Endothelial cell of umbilical vein (primary cell): Measurements from ENCODE around the gene CPNE5. TPM values are rescaled to one million over a fixed set of nuclear protein-coding genes. Genes with fewer than 3 reads are reported as not detected.
"Not testable (repeated sequence)": the region's sequence is repeated elsewhere in the genome, so short reads cannot be mapped to it uniquely, and the experiment has no call there.

Experiments
- BruUV-seq: library from RNA; stranded (reverse); fragments of 400-500 nt; replicated peaks from 2 replicates; lab custom pipeline; 2021; lab: Mats Ljungman, UMichigan
- CTCF ChIA-PET: fragments of 300-600, 350-600 bp; sonication (Branson Sonifier 250); formaldehyde crosslinking; loops from one replicate; lab custom pipeline; 2021; ENCODE audit warnings: antibody characterized with exemption, inconsistent platforms; lab: Charles Lee
- POLR2A ChIA-PET: fragments of 300-600, 350-600 bp; sonication (Branson Sonifier 250); formaldehyde crosslinking; loops from one replicate; lab custom pipeline; 2021; ENCODE audit warnings: antibody characterized with exemption, inconsistent platforms; lab: Charles Lee
- DNase-seq: peaks from one replicate; pipeline ENCODE4 v3.0.0-alpha.2; 2011; ENCODE audit warnings: low read depth, low spot score
- FAIRE-seq: peaks from 2 replicates; lab custom pipeline; 2011; peaks lifted over from hg19 to GRCh38; lab: Jason Lieb, UNC
- H2AFZ ChIP-seq: 2 replicates; pipeline ENCODE4 v1.6.0; 2012; ENCODE audit warnings: low read depth, low read length, control low read depth, inconsistent platforms
- H3K27ac ChIP-seq: 2 replicates; pipeline ENCODE4 v1.5.1; 2011; ENCODE audit warnings: low read depth, mild to moderate bottlenecking, control low read depth, low read length, moderate library complexity; ENCODE audit not compliant: insufficient read depth
- H3K27me3 ChIP-seq, 2 experiments: 2 replicates each; pipeline versions ENCODE4 v1.6.0 to v1.6.1; 2011; ENCODE audit warnings: low read length in 2 of 2, mixed read lengths in 1 of 2; ENCODE audit not compliant: control insufficient read depth in 2 of 2, insufficient read depth in 2 of 2
- H3K36me3 ChIP-seq, 2 experiments: 2 replicates in 1 of 2; 3 replicates in 1 of 2; pipeline ENCODE4 v1.5.1; 2011; ENCODE audit warnings: low read length in 2 of 2, mild to moderate bottlenecking in 1 of 2, moderate library complexity in 1 of 2; ENCODE audit not compliant: control insufficient read depth in 2 of 2, insufficient read depth in 2 of 2; ENCODE audit errors: extremely low read depth in 1 of 2
- H3K4me1 ChIP-seq: 3 replicates; pipeline ENCODE4 v1.5.1; 2011; ENCODE audit warnings: mild to moderate bottlenecking, low read length; ENCODE audit not compliant: control insufficient read depth, insufficient read depth; ENCODE audit errors: extremely low read depth
- H3K4me2 ChIP-seq: 2 replicates; pipeline ENCODE4 v1.6.1; 2011; ENCODE audit warnings: low read length, control low read depth, mixed read lengths; ENCODE audit not compliant: insufficient read depth
- H3K4me3 ChIP-seq, 3 experiments: fragments of 200-600 bp in 1 of 3; sonication (generic), shearing (Covaris generic) in 1 of 3; replicated peaks in 1 of 3; 2 replicates each; pipeline ENCODE4 v1.5.1; 2011 to 2016; ENCODE audit warnings: control low read depth in 3 of 3, low read length in 3 of 3, mild to moderate bottlenecking in 2 of 3, inconsistent platforms in 1 of 3, low read depth in 1 of 3, moderate library complexity in 1 of 3; ENCODE audit not compliant: insufficient read depth in 1 of 3
- H3K79me2 ChIP-seq: 2 replicates; pipeline ENCODE4 v1.6.0; 2012; ENCODE audit warnings: low read length, inconsistent platforms; ENCODE audit not compliant: control insufficient read depth, insufficient read depth
- H3K9ac ChIP-seq: replicated peaks from 2 replicates; pipeline ENCODE3; 2011; ENCODE audit warnings: low read length, control low read depth; ENCODE audit not compliant: insufficient read depth; ENCODE audit errors: extremely low read depth
- H3K9me1 ChIP-seq: replicated peaks from 3 replicates; pipeline ENCODE4 v1.6.0; 2011; ENCODE audit warnings: mild to moderate bottlenecking, low read length; ENCODE audit not compliant: control insufficient read depth, insufficient read depth; ENCODE audit errors: extremely low read depth
- H3K9me3 ChIP-seq: replicated peaks from 2 replicates; pipeline ENCODE4 v1.5.1; 2012; ENCODE audit warnings: low read length, inconsistent platforms; ENCODE audit not compliant: control insufficient read depth, insufficient read depth
- H4K20me1 ChIP-seq: replicated peaks from 2 replicates; pipeline ENCODE3; 2011; ENCODE audit warnings: mild to moderate bottlenecking, low read length; ENCODE audit not compliant: control insufficient read depth, insufficient read depth; ENCODE audit errors: extremely low read depth
- JUN ChIP-seq: IDR thresholded peaks from 2 replicates; pipeline ENCODE4 v1.6.1; 2011; ENCODE audit warnings: borderline replicate concordance, low read depth; ENCODE audit not compliant: insufficient read length, insufficient read depth
- dilution Hi-C: fragments of 300-500 bp; cut with MboI; formaldehyde crosslinking; loops from one replicate; pipeline ENCODE4 v1.15.0; 2019; ENCODE audit warnings: low sequenced_read_pairs; ENCODE audit not compliant: extremely low pct_ligation_motif_present
- intact Hi-C: fragments of 100-400 bp; cut with micrococcal nuclease; formaldehyde crosslinking; loops from one replicate; pipeline ENCODE4 v1.10.0; 2022
- polyA plus RNA-seq, 4 experiments: library from polyadenylated mRNA; depleted of rRNA in 3 of 4; stranded (reverse) in 3 of 4; unstranded in 1 of 4; fragments of >200 nt; gene quantifications; 2 replicates each; pipeline versions ENCODE4 v1.2.1 to v1.2.3, GENCODE V29; 2011 to 2012; ENCODE audit warnings: missing spikeins in 1 of 4
- total RNA-seq: library from RNA; stranded (reverse); gene quantifications from 2 replicates; pipeline ENCODE4 v1.2.3, GENCODE V29; 2021
- TF ChIP-seq, protein P1 (sequence below), 2 donors: IDR thresholded peaks; 1 replicate in 1 of 2; 2 replicates in 1 of 2; pipeline ENCODE4 v1.5.1; 2011; ENCODE audit warnings: low read length in 2 of 2, mild to moderate bottlenecking in 2 of 2, moderate library complexity in 2 of 2, control low read depth in 1 of 2, inconsistent platforms in 1 of 2, low read depth in 1 of 2; ENCODE audit not compliant: insufficient read depth in 1 of 2; ENCODE audit errors: extremely low read depth in 1 of 2

The CPNE5 gene
- total and polyA plus RNA-seq, 2 donors (not counting 3 experiments of a cell fraction or from before 2014, with no cell fraction given): 18.8 to 49.4 TPM

DNA sequence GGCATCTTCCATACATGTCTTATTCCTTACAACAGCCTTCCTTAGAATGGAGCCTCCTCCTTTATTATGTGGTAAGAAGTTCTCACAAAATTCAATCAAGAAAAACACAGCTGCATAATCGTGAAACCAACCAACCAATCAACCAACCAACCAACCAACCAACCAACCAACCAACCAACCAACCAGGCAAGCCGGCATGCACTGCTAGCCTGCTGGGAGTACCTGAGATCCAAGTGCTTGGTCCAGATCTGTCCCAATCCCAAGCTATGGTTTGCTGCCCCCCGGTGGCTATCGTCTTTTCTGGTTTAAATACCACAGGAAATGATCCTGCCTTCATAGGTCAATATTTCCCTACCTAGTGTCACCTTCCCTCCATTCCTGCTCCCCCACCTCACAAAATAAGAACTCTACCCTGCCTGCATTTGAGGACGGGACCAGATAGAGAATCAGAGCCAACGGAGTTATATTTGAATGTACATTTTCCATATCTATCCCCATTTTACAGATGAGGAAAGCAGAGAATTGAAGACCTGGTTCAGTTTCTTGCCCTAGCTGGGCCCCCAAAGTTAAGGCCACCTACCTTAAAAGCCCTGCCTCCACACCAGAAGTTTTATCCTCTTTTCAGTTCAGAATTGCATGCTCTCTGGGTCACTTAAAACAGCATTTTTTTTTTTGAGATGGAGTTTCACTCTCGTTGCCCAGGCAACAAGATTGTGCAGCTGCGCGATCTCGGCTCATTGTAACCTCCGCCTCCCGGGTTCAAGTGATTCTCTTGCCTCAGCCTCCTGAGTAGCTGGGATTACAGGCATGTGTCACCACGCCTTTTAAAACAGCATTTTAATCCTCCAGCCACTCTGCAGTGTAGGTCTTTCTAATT is 114.5 kb downstream of the CPNE5 start:
- Histone ChIP-seq H3K9ac (no peak overlapping the region), H4K20me1 (no peaks in the 10 kb centered on the region), H3K27ac (no peak overlapping the region), H3K79me2 (no peaks in the 10 kb centered on the region), H2AFZ (no peak overlapping the region), H3K4me2 (no peak overlapping the region), H3K9me1 (no peaks in the 10 kb centered on the region), H3K4me3 (no peak overlapping the region), H3K4me1 (peaks cover 2% of the 10 kb centered on the region), H3K27me3 (no peaks in the 10 kb centered on the region), H3K36me3 (no peaks in the 10 kb centered on the region), H3K9me3 (no peaks in the 10 kb centered on the region)
- POLR2A ChIA-PET: interaction anchor here (0.7 kb wide), 1 partner anchor 37 kb away, joined by 3 read pairs; no protein-coding TSS in a partner anchor
- no TSS peak for BruUV-seq
- intact Hi-C loops: loop anchor here (1.0 to 2.0 kb wide), 5 partner anchors 35 to 301 kb away; no protein-coding TSS in a partner anchor
- peak; percentile 85 for FAIRE-seq
- CTCF ChIA-PET: interaction anchor here (0.8 to 5.9 kb wide), 22 partner anchors 10 to 122 kb away, joined by 3 to 79 read pairs (median 5); no protein-coding TSS in a partner anchor
- TF ChIP-seq JUN: no peak
- TF ChIP-seq, protein P1, sequence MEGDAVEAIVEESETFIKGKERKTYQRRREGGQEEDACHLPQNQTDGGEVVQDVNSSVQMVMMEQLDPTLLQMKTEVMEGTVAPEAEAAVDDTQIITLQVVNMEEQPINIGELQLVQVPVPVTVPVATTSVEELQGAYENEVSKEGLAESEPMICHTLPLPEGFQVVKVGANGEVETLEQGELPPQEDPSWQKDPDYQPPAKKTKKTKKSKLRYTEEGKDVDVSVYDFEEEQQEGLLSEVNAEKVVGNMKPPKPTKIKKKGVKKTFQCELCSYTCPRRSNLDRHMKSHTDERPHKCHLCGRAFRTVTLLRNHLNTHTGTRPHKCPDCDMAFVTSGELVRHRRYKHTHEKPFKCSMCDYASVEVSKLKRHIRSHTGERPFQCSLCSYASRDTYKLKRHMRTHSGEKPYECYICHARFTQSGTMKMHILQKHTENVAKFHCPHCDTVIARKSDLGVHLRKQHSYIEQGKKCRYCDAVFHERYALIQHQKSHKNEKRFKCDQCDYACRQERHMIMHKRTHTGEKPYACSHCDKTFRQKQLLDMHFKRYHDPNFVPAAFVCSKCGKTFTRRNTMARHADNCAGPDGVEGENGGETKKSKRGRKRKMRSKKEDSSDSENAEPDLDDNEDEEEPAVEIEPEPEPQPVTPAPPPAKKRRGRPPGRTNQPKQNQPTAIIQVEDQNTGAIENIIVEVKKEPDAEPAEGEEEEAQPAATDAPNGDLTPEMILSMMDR (IDR thresholded peaks at IDR 0.05; ENCODE audit: extremely low read depth in 1 of 2, insufficient read depth in 1 of 2, low read depth in 1 of 2, low read length in 2 of 2): peak; percentile 43 to 64
- dilution Hi-C loops: no loop called here
- DNase-seq: peak; percentile 73

DNA sequence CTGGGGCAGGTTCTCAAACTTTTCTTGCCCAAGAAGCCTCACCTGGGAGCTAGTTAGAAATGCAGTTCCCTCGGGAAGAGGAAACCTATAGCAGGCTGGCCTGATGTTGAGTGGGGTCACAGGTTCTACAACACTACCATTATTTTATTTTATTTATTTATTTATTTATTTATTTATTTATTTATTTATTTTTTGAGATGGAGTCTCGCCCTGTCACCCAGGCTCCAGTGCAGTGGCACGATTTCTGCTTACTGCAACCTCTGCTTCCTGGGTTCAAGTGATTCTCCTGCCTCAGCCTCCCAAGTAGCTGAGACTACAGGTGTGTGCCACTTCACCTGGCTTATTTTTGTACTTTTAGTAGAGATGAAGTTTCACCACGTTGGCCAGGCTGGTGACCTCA is 115.3 kb downstream of the CPNE5 start:
- H3K9me1 ChIP-seq, DNase-seq, H3K4me2 ChIP-seq, H3K4me3 ChIP-seq, BruUV-seq, H4K20me1 ChIP-seq, dilution Hi-C loops, H3K9me3 ChIP-seq, H3K79me2 ChIP-seq, H3K27ac ChIP-seq, H3K36me3 ChIP-seq, H3K4me1 ChIP-seq, H3K27me3 ChIP-seq, H2AFZ ChIP-seq, H3K9ac ChIP-seq, POLR2A ChIA-PET, FAIRE-seq: not testable (repeated sequence)
- intact Hi-C loops: loop anchor here (1.0 to 2.0 kb wide), 5 partner anchors 35 to 301 kb away; no protein-coding TSS in a partner anchor
- CTCF ChIA-PET: interaction anchor here (0.8 to 5.9 kb wide), 22 partner anchors 9 to 121 kb away, joined by 3 to 79 read pairs (median 5); no protein-coding TSS in a partner anchor
